Posterior vena cava (tissue), 2 donors: ENCODE results near the gene SLCO1C1. TPM values are rescaled to one million over a fixed set of nuclear protein-coding genes. Genes with fewer than 3 reads are reported as not detected.

Experiments used
- DNase-seq: peaks from one replicate; pipeline ENCODE4 v3.0.0-alpha.2; 2020; ENCODE audit warnings: low spot score
- intact Hi-C, 2 donors: fragments of 100-400 bp; cut with DNase I; formaldehyde crosslinking; loops; one replicate each; pipeline versions ENCODE4 v1.14.1 to v1.14.2; 2022 to 2023
- long read RNA-seq, 2 donors: library from polyadenylated mRNA; unstranded; transcript quantifications; one replicate each; pipeline ENCODE4 v2.0.0, GENCODE V29; 2020 to 2021
- total RNA-seq, 2 donors: library from RNA; stranded (reverse); fragmentation: NEBNext Ultra II Directional; extraction: Animal tissue kit (Norgen Biotek cat#: 25700); gene quantifications; one replicate each; pipeline ENCODE4 v1.2.1, GENCODE V29; 2021
- donor health status: DM: yes; HTN: yes; CAD: no.
- donor health status: DM: yes; HTN: yes; CAD: no.

SLCO1C1 gene, protein sequence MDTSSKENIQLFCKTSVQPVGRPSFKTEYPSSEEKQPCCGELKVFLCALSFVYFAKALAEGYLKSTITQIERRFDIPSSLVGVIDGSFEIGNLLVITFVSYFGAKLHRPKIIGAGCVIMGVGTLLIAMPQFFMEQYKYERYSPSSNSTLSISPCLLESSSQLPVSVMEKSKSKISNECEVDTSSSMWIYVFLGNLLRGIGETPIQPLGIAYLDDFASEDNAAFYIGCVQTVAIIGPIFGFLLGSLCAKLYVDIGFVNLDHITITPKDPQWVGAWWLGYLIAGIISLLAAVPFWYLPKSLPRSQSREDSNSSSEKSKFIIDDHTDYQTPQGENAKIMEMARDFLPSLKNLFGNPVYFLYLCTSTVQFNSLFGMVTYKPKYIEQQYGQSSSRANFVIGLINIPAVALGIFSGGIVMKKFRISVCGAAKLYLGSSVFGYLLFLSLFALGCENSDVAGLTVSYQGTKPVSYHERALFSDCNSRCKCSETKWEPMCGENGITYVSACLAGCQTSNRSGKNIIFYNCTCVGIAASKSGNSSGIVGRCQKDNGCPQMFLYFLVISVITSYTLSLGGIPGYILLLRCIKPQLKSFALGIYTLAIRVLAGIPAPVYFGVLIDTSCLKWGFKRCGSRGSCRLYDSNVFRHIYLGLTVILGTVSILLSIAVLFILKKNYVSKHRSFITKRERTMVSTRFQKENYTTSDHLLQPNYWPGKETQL
- 1 to 10 TPM; 1.9 to 3.0 TPM for total RNA-seq
- long read RNA-seq, donor 1: 0 reads
- long read RNA-seq, donor 2: 0 reads

DNA sequence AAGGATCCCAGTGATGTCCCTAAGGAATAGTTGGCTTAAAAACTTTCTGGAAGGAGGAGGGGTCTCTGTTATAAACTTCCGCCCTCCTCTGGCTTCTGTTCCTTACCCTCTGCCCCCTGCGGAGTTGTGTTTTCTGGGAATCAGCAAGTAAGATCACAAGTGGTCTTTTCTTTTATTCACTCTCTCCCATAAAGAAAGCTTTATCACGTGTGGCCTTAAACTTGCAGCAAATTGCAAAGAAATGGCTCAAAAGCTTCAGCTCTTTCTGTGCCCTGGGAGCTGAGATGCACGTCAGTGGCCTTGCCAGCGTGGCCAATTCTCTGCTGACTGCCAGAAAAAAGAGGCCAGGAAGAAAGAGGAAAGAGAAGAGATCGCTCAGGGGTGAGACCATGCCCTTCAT, at the start of gene SLCO1C1:
Gene SLCO1C1, plus strand, starts transcription at position 101 of the 400 bp plus-strand sequence. CDS start 4,245 bp downstream, outside the sequence.
- no peak for DNase-seq
- intact Hi-C loops: loop anchor here in 1 of 2 donors (5.0 kb wide), 1 partner anchor 1642 kb away; no protein-coding TSS in a partner anchor

DNA sequence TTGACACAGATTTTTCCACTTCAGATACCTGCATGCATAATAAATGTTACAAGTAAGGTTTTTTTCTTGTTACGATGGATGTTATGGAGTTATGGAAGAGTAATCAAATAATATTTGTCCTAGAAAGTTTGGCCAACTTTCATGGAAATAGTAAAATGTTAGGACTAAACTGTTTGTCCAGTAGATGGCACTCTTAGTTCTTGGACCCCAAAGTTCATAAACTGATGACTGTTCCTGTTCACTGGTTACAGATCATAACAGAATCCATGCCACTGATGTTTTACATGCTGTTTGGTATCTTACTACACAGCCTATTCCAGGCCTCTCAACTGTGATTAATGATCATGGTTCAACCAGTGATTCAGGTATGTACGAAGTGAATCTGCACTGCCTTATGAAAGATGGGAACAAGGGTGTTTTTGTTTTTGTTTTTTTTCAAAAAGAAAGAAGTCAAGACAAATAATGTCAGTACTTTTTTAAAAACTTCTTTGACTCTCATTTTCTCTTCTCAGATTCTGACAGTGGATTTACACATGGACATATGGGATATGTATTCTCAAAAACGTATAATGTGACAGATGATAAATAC, 48.8 kb upstream of the SLCO1C1 start:
- intact Hi-C loops: no loop called here
- no peak for DNase-seq

DNA sequence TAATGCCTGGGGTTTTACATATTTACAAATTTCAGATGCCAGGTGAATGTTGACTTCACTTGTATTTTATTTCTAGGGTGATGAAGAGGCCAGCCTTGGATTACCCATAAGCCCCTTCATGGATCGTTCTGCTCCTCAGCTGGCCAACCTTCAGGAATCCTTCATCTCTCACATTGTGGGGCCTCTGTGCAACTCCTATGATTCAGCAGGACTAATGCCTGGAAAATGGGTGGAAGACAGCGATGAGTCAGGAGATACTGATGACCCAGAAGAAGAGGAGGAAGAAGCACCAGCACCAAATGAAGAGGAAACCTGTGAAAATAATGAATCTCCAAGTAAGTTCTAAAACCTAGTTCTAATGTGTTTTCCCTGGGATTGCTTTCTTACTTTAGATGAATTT, 41.3 kb upstream of the SLCO1C1 start:
- intact Hi-C loops: loop anchor here in 1 of 2 donors (10.0 kb wide), 1 partner anchor 1529 kb away; the partner anchor contains the start of gene PLEKHA5
- no peak for DNase-seq

DNA sequence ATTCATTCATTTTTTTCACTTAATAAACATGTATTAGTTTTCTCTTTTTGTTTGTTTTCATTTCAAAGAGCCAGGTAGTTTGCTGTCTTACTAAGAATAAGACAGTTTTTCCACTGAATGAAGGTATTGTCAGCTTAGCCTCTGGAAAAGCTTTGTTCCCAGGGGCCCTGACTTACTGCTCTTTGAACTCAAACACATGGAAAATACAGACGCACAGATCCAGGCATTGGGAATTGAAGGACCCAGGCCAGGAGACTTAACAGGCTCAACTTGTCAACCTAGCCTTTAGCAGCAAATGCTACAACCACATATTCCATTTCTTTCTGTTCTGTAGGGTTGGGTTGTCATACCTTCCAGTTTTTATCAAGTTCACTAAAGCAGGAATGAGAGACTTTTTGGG, 38.5 kb upstream of the SLCO1C1 start:
- DNase-seq: no peak
- intact Hi-C loops: loop anchor here in 1 of 2 donors (10.0 kb wide), 1 partner anchor 1532 kb away; the partner anchor contains the start of gene PLEKHA5

DNA sequence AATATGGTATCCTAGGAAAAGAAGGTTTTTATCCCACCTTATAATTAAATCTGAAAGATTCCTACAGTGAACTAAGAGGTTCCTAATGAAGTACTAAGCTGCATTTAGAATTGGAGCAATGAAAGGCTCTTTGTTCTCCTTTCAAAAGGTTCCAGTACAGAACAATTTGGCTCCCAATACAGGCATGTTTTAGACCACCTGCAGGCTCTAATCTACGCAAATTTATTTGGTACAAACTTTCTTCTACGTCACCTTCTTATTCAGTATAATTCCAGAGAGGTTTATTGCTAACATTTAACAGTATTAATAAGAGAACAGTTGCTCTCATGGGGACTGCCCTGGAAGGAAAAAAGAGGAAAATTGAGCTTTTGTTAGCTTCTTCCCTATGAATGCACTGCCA, 37.6 kb upstream of the SLCO1C1 start:
- no peak for DNase-seq
- intact Hi-C loops: loop anchor here in 1 of 2 donors (10.0 kb wide), 1 partner anchor 1533 kb away; the partner anchor contains the start of gene PLEKHA5

DNA sequence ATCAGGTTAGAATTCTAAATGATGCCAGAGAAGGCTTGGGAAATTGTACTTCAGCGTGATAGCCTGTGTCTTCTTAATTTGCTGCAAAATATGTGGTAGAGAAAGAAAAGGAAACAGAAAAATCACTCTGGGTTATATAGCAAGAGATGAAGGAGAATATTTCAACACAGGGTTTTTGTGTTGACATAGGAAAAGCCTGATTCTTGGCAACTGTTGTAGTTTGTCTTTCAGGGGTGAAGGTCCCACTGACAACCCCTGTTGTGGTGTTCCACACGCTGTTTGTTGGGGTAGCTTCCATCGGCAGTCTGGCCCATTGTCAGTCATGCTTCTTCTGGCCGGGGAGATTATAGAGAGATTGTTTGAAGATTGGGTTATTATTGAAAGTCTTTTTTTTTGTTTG, 13.8 kb upstream of the SLCO1C1 start:
- DNase-seq: no peak
- intact Hi-C loops: no loop called here

DNA sequence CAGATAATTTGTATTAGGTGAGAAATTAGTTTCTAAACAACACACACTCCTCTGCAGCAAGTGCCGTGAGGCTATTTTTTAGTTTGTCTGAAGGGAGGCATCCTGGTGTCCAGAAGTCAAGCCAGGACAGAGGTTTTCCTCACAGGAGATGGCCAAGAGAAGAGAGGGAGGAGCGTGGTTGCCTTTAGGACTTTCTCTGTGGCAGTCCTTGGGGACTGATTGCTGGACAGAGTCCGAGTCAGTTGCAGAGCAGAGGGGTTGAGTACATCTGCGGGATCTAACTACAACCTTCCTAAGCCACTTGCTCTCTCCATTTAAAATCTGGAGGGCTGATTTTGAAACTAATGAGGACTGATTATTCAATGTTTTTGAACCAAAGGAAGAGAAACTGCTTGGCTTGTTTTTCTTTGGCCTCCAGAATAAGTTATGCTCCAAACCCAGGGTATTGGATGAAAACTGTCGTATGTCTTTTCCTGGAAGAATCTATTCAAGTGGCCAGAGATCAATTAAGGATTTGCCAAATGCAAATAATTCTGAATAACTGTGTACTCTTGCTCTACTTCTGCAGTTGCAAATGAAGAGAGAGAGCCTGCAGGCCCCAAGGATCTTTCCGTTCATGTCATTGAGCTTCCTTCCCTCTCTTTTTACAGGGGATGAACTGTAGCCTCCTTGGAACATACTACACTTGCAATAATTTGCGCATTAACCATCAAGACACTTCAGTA, 1.2 kb downstream of the SLCO1C1 start:
- intact Hi-C loops: loop anchor here in 1 of 2 donors (5.0 kb wide), 1 partner anchor 1641 kb away; no protein-coding TSS in a partner anchor
- DNase-seq: peak; percentile 72

DNA sequence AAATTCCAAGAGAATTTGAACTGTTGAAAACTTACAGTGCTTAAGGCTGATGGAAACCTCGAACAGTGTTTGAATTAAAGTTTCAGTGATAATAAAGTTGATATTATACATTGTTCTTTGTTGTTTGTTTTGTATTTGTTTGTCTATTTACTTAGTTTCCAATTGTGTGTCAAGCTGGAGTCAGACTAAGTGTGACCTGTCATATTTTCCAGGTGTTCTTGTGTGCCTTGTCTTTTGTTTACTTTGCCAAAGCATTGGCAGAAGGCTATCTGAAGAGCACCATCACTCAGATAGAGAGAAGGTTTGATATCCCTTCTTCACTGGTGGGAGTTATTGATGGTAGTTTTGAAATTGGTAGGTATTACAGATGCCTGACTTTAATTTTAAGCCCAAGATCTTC, 6.0 kb downstream of the SLCO1C1 start:
- intact Hi-C loops: no loop called here
- no peak for DNase-seq

DNA sequence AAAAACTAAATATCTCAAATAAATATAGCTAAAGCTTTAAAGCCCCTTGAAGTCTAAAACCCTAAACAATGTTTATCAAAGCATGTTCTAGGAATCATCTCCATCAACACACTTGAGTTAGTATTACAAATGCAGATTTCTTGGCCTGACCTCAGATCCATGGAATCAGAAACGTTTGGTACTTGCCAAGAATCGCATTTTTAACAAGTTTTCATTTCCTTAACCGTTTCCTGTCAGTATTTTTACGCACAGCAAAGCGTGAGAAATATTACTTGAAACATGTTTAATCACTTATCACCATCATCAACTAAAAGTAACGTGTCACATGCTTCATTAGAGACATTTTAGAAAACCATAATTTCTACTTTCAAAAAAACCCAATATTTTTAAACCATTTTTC, 9.7 kb downstream of the SLCO1C1 start:
- intact Hi-C loops: no loop called here
- DNase-seq: no peak

DNA sequence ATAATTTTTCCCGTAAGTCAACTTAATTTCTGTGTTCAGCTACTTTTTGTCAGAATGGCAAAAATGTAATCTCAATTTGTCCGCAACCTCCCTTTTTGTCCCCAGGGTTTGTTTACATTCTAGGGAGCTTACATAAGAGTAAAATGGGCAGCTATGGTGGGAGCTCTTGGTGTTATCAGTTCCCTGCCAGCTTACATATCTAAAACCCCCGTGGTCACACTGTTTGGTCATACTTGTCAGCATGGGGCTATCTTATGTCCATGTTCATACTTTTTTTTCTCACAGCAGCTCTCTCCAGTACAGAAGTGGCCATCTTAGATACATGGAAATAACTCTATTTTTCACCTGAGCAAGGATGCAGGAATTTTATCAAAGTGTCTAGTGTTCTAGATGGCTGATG, 16.7 kb downstream of the SLCO1C1 start:
- DNase-seq: no peak

DNA sequence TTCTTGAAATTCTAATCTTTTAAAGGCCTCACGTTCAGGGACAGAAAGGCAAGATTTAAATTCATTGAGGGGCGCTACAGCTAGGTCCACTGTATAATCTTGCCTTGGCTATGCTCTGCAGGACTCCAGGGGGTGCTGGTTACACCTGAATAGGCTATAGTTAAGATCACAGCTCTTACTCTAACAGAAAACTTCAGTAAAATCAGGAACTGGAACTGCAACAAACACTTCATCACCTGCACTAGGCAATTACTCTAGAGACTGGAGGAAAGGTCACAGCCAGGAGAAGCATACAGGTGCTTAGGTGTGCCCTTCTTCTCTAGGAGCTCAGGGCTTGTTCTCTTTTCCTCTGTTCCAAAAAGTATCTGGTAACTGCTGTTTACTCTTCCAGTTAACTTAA, 20.9 kb downstream of the SLCO1C1 start:
- intact Hi-C loops: no loop called here
- DNase-seq: no peak

More for the DNA sequence above, 16.7 kb downstream of the SLCO1C1 start:
- intact Hi-C loops: no loop called here

DNA sequence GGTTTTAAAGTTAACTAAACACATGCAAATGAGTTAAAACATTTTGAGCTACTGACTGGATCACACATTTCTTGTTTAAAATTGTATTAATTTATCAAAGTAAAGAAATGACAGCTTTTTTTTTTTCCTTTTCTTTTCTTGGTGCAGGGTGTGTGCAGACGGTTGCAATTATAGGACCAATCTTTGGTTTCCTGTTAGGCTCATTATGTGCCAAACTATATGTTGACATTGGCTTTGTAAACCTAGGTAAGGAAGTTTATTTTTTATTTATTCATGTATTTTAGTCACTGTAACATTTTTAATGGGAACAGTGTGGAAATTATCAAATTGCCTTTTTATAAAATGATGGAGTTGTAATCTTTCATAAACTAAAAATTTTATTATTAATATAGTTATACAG, 21.9 kb downstream of the SLCO1C1 start:
- no peak for DNase-seq
- intact Hi-C loops: no loop called here

DNA sequence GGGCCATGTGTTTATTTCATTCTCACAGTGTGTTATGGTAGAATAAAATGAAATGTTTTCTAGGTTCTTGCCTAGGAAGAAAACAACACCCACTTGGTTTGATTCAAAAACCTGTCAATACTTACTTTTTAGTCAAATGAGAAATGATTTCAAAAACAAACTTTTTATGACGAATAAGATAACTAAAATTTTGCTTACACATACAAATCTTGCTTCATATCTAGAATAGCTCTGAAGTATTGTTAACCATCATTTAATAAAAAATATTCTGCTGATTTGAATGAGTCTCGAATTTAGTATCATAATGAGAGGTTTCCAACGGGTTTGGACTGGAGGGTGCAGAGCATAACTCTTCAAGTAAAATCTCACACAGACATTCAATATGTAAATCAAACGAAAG, 23.2 kb downstream of the SLCO1C1 start:
- DNase-seq: no peak
- intact Hi-C loops: no loop called here

DNA sequence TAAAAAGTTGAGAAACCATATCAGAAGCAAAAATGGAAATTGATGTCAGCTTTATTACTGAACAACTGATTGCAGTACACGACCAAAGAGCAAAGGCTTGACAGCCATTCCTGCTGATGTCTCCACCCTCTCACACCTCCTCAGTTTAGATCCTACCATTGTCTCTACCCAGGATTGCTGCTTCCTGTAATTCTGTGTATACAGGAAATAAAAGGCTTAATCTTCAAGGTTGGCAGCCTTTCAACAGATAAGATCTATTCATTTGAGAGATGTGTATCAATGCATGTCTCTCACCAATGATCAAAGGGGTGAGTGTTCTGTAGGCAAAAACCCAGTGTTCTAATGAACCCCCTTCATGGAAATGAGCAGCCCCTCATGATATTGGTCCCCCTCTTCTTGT, 27.0 kb downstream of the SLCO1C1 start:
- no peak for DNase-seq
- intact Hi-C loops: no loop called here

DNA sequence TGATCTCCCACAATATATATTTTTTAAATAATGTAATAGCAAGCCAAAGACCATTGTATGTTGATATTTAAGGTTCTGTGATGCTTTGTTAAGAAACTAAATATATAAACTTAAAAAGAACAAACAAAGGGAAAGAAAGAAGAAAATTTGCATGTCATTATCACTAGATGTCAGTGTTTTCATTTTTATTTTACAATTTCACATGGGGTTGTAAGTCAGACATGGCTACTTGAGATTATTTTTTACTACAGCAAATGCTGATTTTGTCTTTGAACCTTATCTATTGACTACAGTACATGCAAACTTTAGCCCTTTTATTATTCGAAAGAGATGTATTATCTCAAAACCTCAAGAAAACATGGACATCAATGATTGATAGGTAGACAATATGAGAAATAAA, 36.1 kb downstream of the SLCO1C1 start:
- DNase-seq: no peak
- intact Hi-C loops: no loop called here

DNA sequence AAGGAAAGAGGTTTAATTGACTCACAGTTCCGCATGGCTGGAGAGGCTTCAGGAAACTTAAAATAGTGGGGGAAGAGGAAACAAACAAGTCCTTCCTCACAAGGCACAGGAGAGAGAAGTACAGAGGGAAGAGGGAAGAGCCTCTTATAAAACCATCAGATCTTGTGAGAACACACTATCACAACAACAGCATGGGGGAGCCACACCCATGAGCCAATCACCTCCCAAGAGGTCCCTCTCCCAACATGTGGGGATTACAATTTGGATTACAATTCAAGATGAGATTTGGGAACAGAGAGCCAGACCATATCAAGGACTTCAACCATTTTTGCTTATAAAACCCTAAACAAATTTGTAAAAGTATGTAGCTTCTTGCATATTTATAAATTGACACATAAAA, 45.8 kb downstream of the SLCO1C1 start:
- no peak for DNase-seq
- intact Hi-C loops: no loop called here

DNA sequence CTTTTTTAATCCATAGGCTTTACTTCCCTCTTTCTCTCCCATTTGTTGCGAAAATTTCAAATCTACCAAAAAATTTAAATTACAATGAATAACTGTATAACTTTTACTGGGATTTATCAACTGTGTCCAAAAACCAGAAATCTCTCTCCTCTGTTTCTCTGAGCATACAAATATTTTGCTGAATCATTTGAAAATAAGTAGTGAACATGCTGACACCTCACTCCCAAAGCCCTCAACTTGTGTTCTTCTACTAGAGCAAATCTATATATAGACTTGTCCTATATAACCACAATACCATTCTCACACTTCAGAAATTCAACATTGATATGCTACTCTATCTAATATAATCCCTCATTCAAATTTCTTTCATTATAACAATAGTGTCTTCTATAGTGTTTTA, 53.1 kb downstream of the SLCO1C1 start:
- no peak for DNase-seq
- intact Hi-C loops: no loop called here

DNA sequence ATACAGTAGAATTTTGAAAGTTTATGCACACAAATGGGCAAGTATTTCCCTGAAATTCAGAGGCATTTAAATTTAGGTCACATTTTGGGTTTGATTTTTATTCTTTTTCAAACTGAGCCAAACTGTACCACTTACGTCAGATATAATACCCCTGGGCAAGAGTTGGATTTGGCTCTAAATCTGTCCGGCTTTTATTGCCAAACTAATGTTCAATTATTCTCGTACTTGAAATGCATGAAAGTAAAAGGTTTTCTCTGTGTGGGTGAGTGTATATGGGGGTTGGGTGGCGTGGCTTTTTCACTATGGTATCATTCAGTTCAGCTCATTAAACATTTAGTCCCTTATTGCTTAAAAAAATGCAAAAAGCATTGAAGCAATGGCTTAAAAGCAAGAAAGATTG, 55.9 kb downstream of the SLCO1C1 start:
- DNase-seq: no peak
- intact Hi-C loops: no loop called here

DNA sequence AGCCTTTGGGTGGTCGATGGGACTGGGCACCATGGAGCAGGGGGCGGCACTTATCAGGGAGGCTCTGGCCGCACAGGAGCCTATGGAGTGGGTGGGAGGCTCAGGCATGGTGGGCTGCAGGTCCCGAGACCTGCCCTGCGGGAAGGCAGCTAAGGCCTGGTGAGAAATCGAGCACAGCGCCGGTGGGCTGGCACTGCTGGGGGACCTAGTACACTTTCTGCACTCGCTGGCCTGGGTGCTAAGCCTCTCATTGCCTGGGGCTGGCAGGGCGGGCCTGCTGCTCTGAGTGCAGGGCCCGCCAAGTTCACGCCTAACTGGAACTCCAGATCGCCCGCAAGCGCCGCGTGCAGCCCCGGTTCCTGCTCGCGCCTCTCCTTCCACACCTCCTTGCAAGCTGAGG, 82.3 kb downstream of the SLCO1C1 start:
- intact Hi-C loops: no loop called here
- DNase-seq: no peak
